Peyer's patch (tissue), 4 donors: Measurements from ENCODE around the gene SPG11.

ENCODE experiments used
- CTCF ChIP-seq, 6 experiments: fragments of 450-650 bp in 4 of 6; fragments of 200-600 bp in 2 of 6; sonication (generic) in 1 of 6; IDR thresholded peaks; one replicate each; pipeline ENCODE4 v1.5.1; 2017 to 2019; ENCODE audit warnings: antibody characterized with exemption in 6 of 6, mild to moderate bottlenecking in 3 of 6, moderate library complexity in 1 of 6
- POLR2A ChIP-seq, 2 donors: fragments of 450-650 bp; IDR thresholded peaks; one replicate each; pipeline ENCODE4 v1.5.1; 2017; ENCODE audit warnings: antibody characterized with exemption in 2 of 2, mild to moderate bottlenecking in 2 of 2, moderate library complexity in 2 of 2

DNA sequence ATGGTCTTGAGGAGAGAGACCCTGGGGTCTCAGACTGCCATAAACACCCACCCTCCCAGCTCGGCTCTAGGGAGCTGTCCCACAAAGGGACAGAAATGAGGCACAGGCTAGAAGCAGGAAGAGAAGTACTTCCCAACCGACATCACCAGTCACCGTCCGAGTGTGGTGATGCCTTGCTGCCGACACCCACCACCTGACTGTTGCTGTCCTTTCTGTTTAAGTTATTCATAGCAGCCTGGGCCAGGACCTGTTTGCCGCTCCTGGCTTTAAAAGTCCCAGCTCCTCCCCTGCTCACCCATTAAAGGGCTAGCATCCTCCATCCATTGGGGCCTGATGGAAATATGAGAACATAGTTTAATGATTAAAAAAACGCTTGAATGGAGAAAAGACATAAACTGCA is 13.2 kb upstream of the SPG11 start:
- TF ChIP-seq CTCF (IDR thresholded peaks at IDR 0.05) (no peak), POLR2A (IDR thresholded peaks at IDR 0.05) (no peak)
